ENCODE results near the gene S100A5. TPM values are rescaled to one million over a fixed set of nuclear protein-coding genes. Genes with fewer than 3 reads are reported as not detected.
A peak's percentile ranks its signal among the peaks of the same experiment; 100 is the strongest.
"Not testable (repeated sequence)": the region's sequence is repeated elsewhere in the genome, so short reads cannot be mapped to it uniquely, and the experiment has no call there.

S100A5 gene
- polyA plus RNA-seq, 1 donor = 0.10 TPM

DNA sequence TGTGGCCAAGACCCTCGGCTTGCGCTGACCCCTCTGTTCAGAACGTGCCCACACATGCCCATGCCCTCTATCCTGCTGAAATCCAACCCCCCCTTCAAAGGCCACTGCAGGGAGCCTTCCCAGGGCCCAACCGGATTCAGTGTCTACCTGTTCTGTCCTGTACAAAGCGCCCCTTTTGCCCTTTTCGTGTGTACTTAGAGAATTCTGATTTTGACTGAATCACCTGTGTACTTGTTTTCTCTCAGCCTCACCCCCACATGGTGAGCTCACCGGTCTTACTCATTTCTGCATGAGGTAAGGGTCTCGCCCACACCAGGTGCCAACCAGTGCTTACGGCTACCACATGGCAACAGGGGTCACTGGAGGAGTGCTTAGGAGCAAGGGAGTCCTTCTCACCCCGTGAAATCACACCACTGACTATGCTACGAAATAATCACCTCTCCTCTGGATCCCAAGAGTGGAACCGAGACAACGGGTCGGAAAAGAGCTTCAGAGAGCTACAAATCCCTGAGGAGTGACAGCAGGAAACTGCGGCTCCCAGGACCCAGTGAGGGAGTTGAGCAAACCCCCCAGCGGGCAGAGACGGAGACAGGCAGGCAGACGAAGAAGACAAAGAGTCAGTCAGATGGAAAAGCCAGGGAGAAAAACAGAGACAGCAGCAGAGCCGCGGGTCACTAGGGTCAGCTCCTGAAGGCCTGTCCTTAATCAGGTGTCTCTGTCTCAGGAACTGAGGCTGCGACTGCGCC, 27.1 kb upstream of the S100A5 start:
- peak in 1 of 2 donors; percentile 37 for DNase-seq
- WGBS (ENCODE audit: insufficient coverage, low lambda C conversion rate) = no CpG with 5 or more reads among the region's 22 CpGs
- H3K9me3 ChIP-seq (ENCODE audit: control insufficient read depth, low read depth, low read length) = no peaks in the 10 kb centered on the region
- H3K4me1 ChIP-seq (ENCODE audit: control insufficient read depth, insufficient read depth, low read length) = peaks cover 47% of the 10 kb centered on the region
- H3K27ac ChIP-seq (ENCODE audit: low read length) = peak overlapping the region; percentile 18
- H3K27me3 ChIP-seq (ENCODE audit: control insufficient read depth, insufficient read depth, low read length) = no peaks in the 10 kb centered on the region
- no peak overlapping the region for H3K4me3 ChIP-seq (ENCODE audit: low read length)
- no peaks in the 10 kb centered on the region for H3K36me3 ChIP-seq (ENCODE audit: control insufficient read depth, insufficient read depth, low read length)

- peaks cover 47% of the 10 kb centered on the region for H3K4me1 ChIP-seq (ENCODE audit: control insufficient read depth, insufficient read depth, low read length)
- peak; percentile 98 to 99 for DNase-seq
- H3K27me3 ChIP-seq (ENCODE audit: control insufficient read depth, insufficient read depth, low read length) = no peaks in the 10 kb centered on the region
- H3K9me3 ChIP-seq (ENCODE audit: control insufficient read depth, low read depth, low read length) = no peaks in the 10 kb centered on the region
- peak overlapping the region; percentile 97 for H3K27ac ChIP-seq (ENCODE audit: low read length)
- H3K4me3 ChIP-seq (ENCODE audit: low read length) = no peak overlapping the region
- WGBS (ENCODE audit: insufficient coverage, low lambda C conversion rate) = no CpG with 5 or more reads among the region's 16 CpGs
- H3K36me3 ChIP-seq (ENCODE audit: control insufficient read depth, insufficient read depth, low read length) = no peaks in the 10 kb centered on the region
Measured at GRCh38 chr1:153566414-153567371, 26.0 kb upstream of the S100A5 start.

- DNase-seq = peak; percentile 57 to 79
- no CpG with 5 or more reads among the region's 8 CpGs for WGBS (ENCODE audit: insufficient coverage, low lambda C conversion rate)
- no peaks in the 10 kb centered on the region for H3K27me3 ChIP-seq (ENCODE audit: control insufficient read depth, insufficient read depth, low read length)
Measured at GRCh38 chr1:153565529-153566374, 25.0 kb upstream of the S100A5 start, which contains the start of gene S100A2. S100A2 (minus strand) TSS chr1:153565844; CDS start chr1:153563877, 1,967 bp downstream.

GRCh38 chr1:153563991-153564390, 23.3 kb upstream of the S100A5 start:
- Histone ChIP-seq H3K4me3 (ENCODE audit: low read length) (no peak overlapping the region), H3K4me1 (ENCODE audit: control insufficient read depth, insufficient read depth, low read length) (peaks cover 42% of the 10 kb centered on the region), H3K27me3 (ENCODE audit: control insufficient read depth, insufficient read depth, low read length) (no peaks in the 10 kb centered on the region), H3K9me3 (ENCODE audit: control insufficient read depth, low read depth, low read length) (no peaks in the 10 kb centered on the region), H3K27ac (ENCODE audit: low read length) (no peak overlapping the region), H3K36me3 (ENCODE audit: control insufficient read depth, insufficient read depth, low read length) (no peaks in the 10 kb centered on the region)
- no CpG with 5 or more reads among the region's 7 CpGs for WGBS (ENCODE audit: insufficient coverage, low lambda C conversion rate)
- DNase-seq = no peak

More at GRCh38 chr1:153565529-153566374, 25.0 kb upstream of the S100A5 start, which contains the start of gene S100A2:
- H3K4me3 ChIP-seq (ENCODE audit: low read length) = no peak within 1 kb of the TSS
- no peaks in the 10 kb centered on the region for H3K36me3 ChIP-seq (ENCODE audit: control insufficient read depth, insufficient read depth, low read length)
- H3K4me1 ChIP-seq (ENCODE audit: control insufficient read depth, insufficient read depth, low read length) = peaks cover 46% of the 10 kb centered on the region
- peak within 1 kb of the TSS; percentile 97 for H3K27ac ChIP-seq (ENCODE audit: low read length)
- H3K9me3 ChIP-seq (ENCODE audit: control insufficient read depth, low read depth, low read length) = no peaks in the 10 kb centered on the region

DNA sequence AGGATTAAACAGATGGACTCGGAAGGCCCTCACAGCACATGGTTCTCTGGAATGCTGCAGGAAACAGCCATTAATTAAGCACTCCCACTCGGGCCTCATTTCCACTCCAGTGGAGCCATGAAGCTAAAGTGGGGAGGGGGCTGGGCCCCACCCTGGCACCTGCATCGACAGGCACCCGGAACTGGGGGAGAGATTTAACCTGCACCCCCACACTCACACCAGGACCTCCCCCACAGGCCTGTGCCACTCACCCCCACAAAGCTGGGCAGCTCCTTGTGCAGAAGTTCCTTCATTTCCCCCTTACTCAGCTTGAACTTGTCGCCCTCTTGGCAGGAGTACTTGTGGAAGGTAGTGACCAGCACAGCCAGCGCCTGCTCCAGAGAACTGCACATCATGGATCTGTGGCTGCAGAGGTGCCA, 22.8 kb upstream of the S100A5 start:
- Histone ChIP-seq H3K4me3 (ENCODE audit: low read length) (no peak overlapping the region), H3K4me1 (ENCODE audit: control insufficient read depth, insufficient read depth, low read length) (peaks cover 38% of the 10 kb centered on the region), H3K36me3 (ENCODE audit: control insufficient read depth, insufficient read depth, low read length) (no peaks in the 10 kb centered on the region), H3K9me3 (ENCODE audit: control insufficient read depth, low read depth, low read length) (no peaks in the 10 kb centered on the region), H3K27me3 (ENCODE audit: control insufficient read depth, insufficient read depth, low read length) (no peaks in the 10 kb centered on the region), H3K27ac (ENCODE audit: low read length) (no peak overlapping the region)
- DNase-seq = no peak
- no CpG with 5 or more reads among the region's 6 CpGs for WGBS (ENCODE audit: insufficient coverage, low lambda C conversion rate)

DNA sequence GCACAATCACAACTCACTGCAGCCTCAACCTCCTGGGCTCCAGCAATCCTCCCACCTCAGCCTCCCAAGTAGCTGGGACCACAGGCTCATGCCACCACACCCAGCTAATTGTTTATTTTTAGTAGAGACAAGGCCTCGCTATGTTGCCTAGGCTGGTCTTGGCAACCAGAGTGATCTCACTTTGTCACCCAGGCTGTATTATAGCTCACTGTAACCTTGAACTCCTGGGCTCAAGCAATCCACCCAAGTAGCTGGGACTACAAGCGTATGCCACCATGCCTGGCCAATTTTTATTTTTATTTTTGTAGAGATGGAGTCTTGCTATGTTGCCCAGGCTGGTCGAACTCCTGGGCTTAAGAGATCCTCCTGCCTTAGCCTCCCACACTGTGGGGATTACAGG, 21.3 kb upstream of the S100A5 start:
- H3K9me3 ChIP-seq (ENCODE audit: control insufficient read depth, low read depth, low read length); H3K4me3 ChIP-seq (ENCODE audit: low read length); H3K36me3 ChIP-seq (ENCODE audit: control insufficient read depth, insufficient read depth, low read length); H3K27ac ChIP-seq (ENCODE audit: low read length); H3K27me3 ChIP-seq (ENCODE audit: control insufficient read depth, insufficient read depth, low read length); DNase-seq: not testable (repeated sequence)
- no CpG with 5 or more reads among the region's 3 CpGs for WGBS (ENCODE audit: insufficient coverage, low lambda C conversion rate)
- H3K4me1 ChIP-seq (ENCODE audit: control insufficient read depth, insufficient read depth, low read length) = peaks cover 24% of the 10 kb centered on the region

- no CpG with 5 or more reads among the region's 3 CpGs for WGBS (ENCODE audit: insufficient coverage, low lambda C conversion rate)
- Histone ChIP-seq H3K4me1 (ENCODE audit: control insufficient read depth, insufficient read depth, low read length) (peaks cover 19% of the 10 kb centered on the region), H3K27me3 (ENCODE audit: control insufficient read depth, insufficient read depth, low read length) (no peaks in the 10 kb centered on the region), H3K27ac (ENCODE audit: low read length) (no peak overlapping the region), H3K9me3 (ENCODE audit: control insufficient read depth, low read depth, low read length) (no peaks in the 10 kb centered on the region), H3K36me3 (ENCODE audit: control insufficient read depth, insufficient read depth, low read length) (no peaks in the 10 kb centered on the region), H3K4me3 (ENCODE audit: low read length) (no peak overlapping the region)
- no peak for DNase-seq
Measured at GRCh38 chr1:153561466-153561985, 20.8 kb upstream of the S100A5 start.

- DNase-seq = no peak
- Histone ChIP-seq H3K4me1 (ENCODE audit: control insufficient read depth, insufficient read depth, low read length) (peaks cover 14% of the 10 kb centered on the region), H3K36me3 (ENCODE audit: control insufficient read depth, insufficient read depth, low read length) (no peaks in the 10 kb centered on the region), H3K27ac (ENCODE audit: low read length) (no peak overlapping the region), H3K9me3 (ENCODE audit: control insufficient read depth, low read depth, low read length) (no peaks in the 10 kb centered on the region), H3K27me3 (ENCODE audit: control insufficient read depth, insufficient read depth, low read length) (no peaks in the 10 kb centered on the region), H3K4me3 (ENCODE audit: low read length) (no peak overlapping the region)
- 100% methylated on average over 2 of the region's 10 CpGs for WGBS (ENCODE audit: insufficient coverage, low lambda C conversion rate)
Measured at GRCh38 chr1:153560771-153561465, 20.2 kb upstream of the S100A5 start.

DNA sequence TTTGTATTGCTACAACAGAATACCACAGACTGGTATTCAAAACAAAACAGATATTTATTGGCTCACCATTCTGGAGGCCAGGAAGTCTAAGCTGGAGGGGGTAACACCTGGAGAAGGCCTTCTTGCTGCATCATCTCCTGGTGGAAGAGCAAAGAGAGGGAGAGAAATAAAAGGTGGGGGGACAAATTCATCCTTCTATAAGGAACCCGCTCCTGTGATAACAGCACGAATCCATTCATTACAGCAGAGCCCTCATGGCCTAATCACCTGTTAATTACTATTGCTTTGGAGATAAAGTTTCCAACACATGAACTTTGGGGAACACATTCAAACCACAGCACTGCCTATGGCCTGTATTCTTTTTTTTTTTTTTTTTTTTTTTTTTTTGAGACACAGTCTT, 19.5 kb upstream of the S100A5 start:
- H3K9me3 ChIP-seq (ENCODE audit: control insufficient read depth, low read depth, low read length) = no peaks in the 10 kb centered on the region
- no CpG with 5 or more reads among the region's 2 CpGs for WGBS (ENCODE audit: insufficient coverage, low lambda C conversion rate)
- H3K36me3 ChIP-seq (ENCODE audit: control insufficient read depth, insufficient read depth, low read length) = no peaks in the 10 kb centered on the region
- H3K4me3 ChIP-seq (ENCODE audit: low read length) = no peak overlapping the region
- peaks cover 7% of the 10 kb centered on the region for H3K4me1 ChIP-seq (ENCODE audit: control insufficient read depth, insufficient read depth, low read length)
- no peak for DNase-seq
- no peak overlapping the region for H3K27ac ChIP-seq (ENCODE audit: low read length)
- H3K27me3 ChIP-seq (ENCODE audit: control insufficient read depth, insufficient read depth, low read length) = no peaks in the 10 kb centered on the region
